ENCODE data around the gene GABRB3.

GABRB3 gene

GRCh38 chr15:26555898-26556297 lies 217.0 kb downstream of the GABRB3 start:
- peaks cover 10% of the 10 kb centered on the region for H3K36me3 ChIP-seq
- DNase-seq = no peak
- no peak overlapping the region for H3K4me3 ChIP-seq (ENCODE audit: low read depth, low read length)
- H3K27me3 ChIP-seq = no peaks in the 10 kb centered on the region
- H3K4me1 ChIP-seq = no peaks in the 10 kb centered on the region
- no peak for TF ChIP-seq CTCF (IDR thresholded peaks at IDR 0.05; ENCODE audit: low read depth, low read length)
- no peaks in the 10 kb centered on the region for H3K9me3 ChIP-seq

- TF ChIP-seq CTCF (IDR thresholded peaks at IDR 0.05; ENCODE audit: low read depth, low read length) = no peak
- DNase-seq = no peak
- Histone ChIP-seq H3K4me3 (ENCODE audit: low read depth, low read length) (no peak overlapping the region), H3K36me3 (peaks cover 8% of the 10 kb centered on the region; the same call in 1 of the 2 replicates), H3K9me3 (no peaks in the 10 kb centered on the region), H3K27me3 (no peaks in the 10 kb centered on the region), H3K4me1 (no peaks in the 10 kb centered on the region)
Observed at GRCh38 chr15:26551473-26551872, 221.4 kb downstream of the GABRB3 start.

GRCh38 chr15:26550880-26551279 lies 222.0 kb downstream of the GABRB3 start:
- Histone ChIP-seq H3K27me3 (no peaks in the 10 kb centered on the region), H3K4me1 (no peaks in the 10 kb centered on the region), H3K4me3 (ENCODE audit: low read depth, low read length) (no peak overlapping the region), H3K36me3 (peaks cover 8% of the 10 kb centered on the region; the same call in 1 of the 2 replicates), H3K9me3 (no peaks in the 10 kb centered on the region)
- no peak for DNase-seq
- TF ChIP-seq CTCF (IDR thresholded peaks at IDR 0.05; ENCODE audit: low read depth, low read length) = no peak

- no peaks in the 10 kb centered on the region for H3K9me3 ChIP-seq
- no peak for TF ChIP-seq CTCF (IDR thresholded peaks at IDR 0.05; ENCODE audit: low read depth, low read length)
- H3K4me3 ChIP-seq (ENCODE audit: low read depth, low read length) = no peak overlapping the region
- H3K36me3 ChIP-seq = no peaks in the 10 kb centered on the region
- no peak for DNase-seq
- no peaks in the 10 kb centered on the region for H3K4me1 ChIP-seq
- H3K27me3 ChIP-seq = no peaks in the 10 kb centered on the region
Observed at GRCh38 chr15:26537663-26538062, 235.2 kb downstream of the GABRB3 start.

- Histone ChIP-seq H3K9me3 (no peaks in the 10 kb centered on the region), H3K27me3 (no peaks in the 10 kb centered on the region), H3K36me3 (no peaks in the 10 kb centered on the region), H3K4me3 (ENCODE audit: low read depth, low read length) (no peak overlapping the region), H3K4me1 (no peaks in the 10 kb centered on the region)
- DNase-seq = no peak
- TF ChIP-seq CTCF (IDR thresholded peaks at IDR 0.05; ENCODE audit: low read depth, low read length) = no peak
Observed at GRCh38 chr15:26531489-26531888, 241.4 kb downstream of the GABRB3 start.

GRCh38 chr15:26525096-26525495 lies 247.8 kb downstream of the GABRB3 start:
- TF ChIP-seq CTCF (IDR thresholded peaks at IDR 0.05; ENCODE audit: low read depth, low read length) = no peak
- H3K9me3 ChIP-seq = no peaks in the 10 kb centered on the region
- no peaks in the 10 kb centered on the region for H3K36me3 ChIP-seq
- no peak overlapping the region for H3K4me3 ChIP-seq (ENCODE audit: low read depth, low read length)
- H3K4me1 ChIP-seq = no peaks in the 10 kb centered on the region
- no peak for DNase-seq
- no peaks in the 10 kb centered on the region for H3K27me3 ChIP-seq

Data from BE2C (cell line).